SKM-1 treated with dmso at 0.1 percent for 144 hours (cell line): ENCODE results near the gene KIZ.
"Not testable (repeated sequence)": the region's sequence is repeated elsewhere in the genome, so short reads cannot be mapped to it uniquely, and the experiment has no call there.

Experiments used
- DNase-seq: peaks from one replicate; lab custom pipeline; 2025; ENCODE audit not compliant: unreplicated experiment; lab: John Stamatoyannopoulos, UW

The KIZ gene

DNA sequence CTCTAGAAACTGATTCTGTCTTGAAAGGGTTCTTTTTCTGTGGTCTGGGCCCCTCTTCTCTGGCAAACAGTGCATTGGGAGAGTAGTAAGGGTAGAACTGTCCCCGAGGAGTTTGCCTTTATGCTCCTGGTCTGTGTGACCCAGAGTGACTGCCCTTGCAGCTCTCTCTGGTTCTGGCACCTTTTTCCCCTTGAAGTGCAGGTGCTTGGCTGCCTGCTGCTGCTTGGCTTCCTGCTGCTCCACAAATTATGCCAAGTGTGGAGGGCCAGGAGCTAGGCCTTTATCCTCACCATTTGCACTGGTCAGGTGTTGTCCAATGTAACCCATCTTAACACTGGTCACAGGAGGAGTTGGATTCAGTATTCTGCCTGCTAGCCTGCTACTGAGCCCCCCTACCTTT, 11.2 kb downstream of the KIZ start:
- no peak for DNase-seq

DNA sequence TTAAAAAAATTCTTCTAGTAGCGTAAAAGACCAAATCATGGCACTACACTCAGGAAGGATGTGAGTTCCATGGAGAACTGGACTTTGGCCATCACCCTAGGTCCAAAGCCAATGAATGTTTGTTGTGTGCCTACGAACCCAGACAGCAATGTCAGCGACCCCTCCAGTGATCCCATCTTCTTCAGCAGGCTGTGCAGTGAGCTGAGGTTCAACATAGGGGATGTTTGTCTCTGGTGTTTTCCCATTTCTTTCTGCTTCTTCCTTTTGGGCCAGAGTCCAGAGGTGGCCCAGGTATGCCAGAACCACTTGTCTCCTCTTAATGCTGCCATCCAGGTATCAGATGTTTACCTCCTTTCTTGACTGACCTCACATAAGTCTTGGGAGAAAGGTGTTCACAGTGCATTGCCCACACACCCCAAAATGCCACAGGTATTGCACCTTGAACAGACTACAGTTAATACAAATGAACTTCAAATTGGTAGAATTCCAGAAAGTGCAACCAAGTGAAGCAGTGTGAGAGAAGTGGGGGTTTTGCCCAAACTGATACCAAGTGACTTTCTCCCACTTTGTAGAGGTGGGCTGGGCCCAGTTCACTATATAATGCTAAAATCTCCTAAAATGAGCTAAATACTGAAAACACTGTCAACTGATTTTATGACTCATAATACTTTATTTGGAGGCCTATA, 14.1 kb downstream of the KIZ start:
- DNase-seq = no peak

- no peak for DNase-seq
These were observed 15.9 kb downstream of the KIZ start for GRCh38 chr20:21141825-21142224.

DNA sequence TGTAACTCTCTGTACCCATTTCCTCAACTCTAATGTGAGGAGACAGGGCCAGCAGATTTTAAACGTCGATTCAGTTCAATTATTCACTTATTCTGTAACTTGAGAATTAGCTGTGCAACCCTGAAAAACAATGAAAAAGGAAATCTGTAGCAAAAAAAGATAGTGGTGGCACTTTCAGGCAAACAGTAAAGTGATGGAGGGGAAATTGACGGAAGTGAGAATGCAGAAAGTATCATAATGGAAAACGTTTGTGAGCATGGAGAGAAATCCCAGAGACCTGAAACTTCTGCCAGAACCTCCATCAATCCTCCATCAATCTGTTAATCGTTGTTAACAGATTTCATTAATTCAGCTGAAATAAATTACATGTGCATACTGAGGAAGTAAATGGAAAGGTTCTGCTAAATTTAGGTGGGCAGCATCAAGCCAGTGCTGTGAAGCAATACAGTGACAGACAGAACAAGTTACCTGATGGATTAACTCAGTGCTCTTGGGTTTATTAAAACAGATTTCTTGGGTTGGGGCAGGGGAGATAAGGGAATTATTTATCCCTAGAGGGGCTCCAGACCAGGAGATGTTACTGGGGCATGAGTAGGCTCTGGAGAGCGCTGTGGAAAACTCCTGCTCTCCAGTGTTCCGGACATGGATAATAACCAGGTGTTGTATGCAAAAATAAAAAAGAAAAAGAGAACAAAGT, 17.5 kb downstream of the KIZ start:
- no peak for DNase-seq

DNA sequence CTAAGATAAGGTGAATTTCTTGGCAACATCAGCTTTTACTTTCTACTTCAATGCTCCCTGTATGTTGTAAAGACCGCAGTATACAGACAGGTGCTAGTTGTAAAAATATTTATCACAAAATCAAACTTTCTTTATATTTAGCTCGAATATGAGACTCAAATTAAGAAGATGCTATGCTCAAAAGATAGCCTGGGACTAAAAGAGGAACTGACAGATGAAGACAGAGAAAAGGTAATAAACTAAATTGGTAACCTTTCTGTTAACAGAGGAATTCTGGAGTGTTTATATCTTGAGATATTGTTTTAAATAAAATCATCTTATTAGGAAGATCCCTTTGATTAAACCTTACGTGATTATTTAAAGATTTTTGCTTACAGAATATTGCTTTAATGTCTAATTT, 19.5 kb downstream of the KIZ start:
- no peak for DNase-seq

DNA sequence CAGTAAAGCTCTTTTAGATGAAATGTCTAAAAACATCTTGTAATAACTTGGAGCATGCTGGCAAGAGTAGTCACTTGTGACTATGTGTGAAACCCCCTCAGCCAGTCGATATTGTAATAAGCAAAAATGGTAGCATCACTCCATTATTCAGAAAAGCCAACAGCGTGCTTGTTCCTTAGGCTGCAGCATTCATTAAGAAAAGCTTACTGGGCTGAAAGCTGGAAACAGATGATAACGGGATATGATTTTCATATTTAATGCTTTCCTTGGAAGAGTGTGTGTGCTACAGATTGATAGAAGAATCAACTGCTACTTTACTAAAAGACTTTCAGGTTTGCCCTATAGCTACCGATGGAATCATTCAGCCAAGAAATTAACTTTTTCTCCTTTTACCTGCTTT, 20.3 kb downstream of the KIZ start:
- no peak for DNase-seq

DNA sequence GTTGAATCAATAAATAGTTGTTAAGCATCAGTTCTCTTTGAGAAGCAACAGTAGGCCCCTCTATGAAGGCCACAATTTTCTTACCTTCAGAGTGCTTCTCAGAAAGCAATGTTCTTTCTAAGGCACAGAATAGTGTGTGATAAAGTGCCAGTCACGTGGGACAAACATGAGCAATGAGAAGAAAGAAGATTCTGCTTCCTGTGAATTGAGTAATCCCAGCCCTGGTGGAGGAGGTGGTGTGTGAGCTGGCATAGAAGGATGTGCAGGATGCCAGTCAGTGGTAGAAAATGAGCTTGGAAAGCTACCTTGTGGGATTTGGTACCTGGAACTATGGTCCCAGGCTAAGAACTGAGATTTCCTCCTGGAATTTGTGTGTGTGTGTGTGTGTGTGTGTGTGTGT, 21.7 kb downstream of the KIZ start:
- no peak for DNase-seq

DNA sequence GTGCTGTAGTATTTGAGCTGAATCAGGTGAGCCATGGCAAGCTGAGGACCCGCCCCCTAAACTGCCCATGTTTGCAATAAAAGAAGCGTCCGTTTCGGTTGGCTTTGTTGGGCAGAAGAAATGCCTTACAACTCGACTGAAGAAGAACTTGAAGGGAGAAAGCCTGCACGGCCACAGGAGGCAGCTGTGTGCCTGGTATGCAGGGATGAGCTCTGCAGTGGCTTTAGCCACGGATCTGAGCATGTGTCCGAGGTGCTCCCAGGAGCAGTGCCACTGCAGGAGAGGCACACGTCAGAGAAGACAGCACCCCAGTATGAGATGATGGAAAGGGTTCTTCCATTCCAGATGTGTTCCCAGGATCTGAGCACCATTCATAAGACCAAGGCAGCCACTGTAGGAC, 23.5 kb downstream of the KIZ start:
- no peak for DNase-seq

- no peak for DNase-seq
These were observed 25.9 kb downstream of the KIZ start for GRCh38 chr20:21151791-21152190.

DNA sequence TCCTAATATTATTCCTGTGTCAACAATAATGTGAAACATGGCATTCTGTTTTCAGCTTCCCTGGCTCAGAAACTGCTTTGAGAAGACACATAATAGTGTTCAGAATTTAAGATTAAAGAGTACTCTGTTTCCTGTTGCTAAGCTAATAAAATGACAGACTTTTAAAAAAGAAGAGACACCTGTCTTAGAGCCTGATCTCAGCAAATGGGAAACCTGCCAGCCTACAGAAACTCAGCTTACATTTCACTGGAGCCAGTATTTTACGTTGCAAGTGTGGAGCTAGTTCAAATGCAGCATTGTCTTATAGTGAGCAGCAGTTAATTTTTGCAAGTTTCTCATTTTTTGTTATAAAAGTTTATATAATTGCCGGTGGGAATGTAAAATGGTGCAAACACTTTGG, 28.8 kb downstream of the KIZ start:
- no peak for DNase-seq

DNA sequence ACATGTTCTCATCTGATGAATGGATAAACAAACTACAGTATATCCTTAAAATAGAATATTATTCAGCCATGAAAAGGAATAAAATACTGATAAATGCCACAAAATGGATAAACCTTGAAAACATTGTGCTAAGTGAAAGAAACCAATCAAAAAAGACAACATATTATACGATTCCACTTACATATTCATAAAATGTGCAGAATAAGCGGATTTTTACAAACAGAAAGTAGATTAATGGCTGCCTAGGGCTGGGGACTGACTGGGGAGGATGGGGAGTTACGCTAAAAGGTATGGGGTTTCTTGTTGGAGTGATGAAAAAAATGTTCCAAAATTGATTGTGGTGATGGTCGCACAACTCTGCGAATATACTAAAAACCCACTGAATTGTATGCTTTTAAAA, 29.4 kb downstream of the KIZ start:
- DNase-seq = no peak

DNA sequence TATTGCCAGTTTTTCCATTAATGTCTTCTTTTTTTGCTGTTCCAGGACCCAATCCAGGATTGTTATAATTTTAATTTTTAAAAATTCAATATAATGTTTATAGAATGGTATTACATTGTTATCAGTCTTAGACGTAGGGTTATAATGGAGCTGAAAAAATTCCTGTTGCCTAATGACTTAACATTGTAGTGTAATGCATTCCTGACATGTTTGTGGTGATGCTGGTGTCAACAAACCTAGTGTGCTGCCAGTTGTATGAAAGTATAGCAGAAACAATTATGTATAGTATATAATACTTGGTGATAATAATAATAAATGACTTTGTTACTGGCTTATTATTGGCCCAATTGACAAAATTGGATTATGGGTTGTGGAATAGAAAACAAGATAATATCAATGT, 30.4 kb downstream of the KIZ start:
- no peak for DNase-seq

DNA sequence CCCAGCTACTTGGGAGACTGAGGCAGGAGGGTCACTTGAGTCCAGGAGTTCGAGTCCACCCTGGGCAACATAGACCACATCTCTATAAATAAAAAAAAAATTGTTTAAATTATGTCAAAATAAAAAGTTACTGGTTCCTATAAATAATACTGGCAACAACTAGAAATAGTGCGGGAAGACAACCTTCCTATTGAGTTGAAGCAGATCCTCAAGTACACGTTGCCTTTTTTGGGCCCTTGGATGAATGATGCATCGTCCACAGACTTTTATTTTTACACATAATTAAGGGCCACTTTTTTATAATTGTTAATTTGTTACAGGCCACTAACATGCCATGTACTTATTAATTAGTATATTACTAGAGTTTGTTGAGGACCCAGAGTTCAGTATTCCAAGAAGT, 31.1 kb downstream of the KIZ start:
- DNase-seq = no peak

DNA sequence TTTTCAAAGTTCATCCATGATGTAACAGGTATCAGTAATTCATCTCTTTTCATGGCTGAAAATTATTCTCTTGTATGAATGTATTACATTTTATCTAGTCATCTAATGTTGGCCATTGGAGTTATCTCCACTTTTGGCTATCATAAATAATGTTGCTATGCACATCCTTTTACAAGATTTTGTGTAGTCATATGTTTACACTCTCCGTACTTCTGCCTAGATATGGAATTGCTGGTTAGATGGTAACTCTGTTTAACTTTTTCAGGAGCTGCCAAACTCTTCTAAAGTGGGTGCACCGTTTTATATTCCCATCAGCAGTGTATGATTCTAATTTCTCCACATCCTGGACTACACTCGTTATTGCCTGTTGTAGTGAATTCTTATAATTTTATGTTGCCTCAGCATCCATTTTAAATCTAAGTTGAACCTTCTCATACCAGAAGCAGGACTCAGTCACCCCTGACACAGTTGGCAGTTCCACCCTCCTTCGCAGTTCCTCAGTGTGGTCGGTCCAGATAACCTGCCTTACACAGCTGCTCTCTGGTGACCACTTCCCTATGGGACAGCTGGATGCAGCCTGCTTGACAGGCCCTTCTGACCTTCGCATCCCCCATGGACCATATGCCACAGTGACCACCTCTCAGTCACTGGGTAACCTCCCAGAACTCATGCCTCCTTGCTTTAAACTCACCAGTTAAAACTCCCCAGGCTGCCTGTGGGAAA, 33.9 kb downstream of the KIZ start:
- DNase-seq = no peak

DNA sequence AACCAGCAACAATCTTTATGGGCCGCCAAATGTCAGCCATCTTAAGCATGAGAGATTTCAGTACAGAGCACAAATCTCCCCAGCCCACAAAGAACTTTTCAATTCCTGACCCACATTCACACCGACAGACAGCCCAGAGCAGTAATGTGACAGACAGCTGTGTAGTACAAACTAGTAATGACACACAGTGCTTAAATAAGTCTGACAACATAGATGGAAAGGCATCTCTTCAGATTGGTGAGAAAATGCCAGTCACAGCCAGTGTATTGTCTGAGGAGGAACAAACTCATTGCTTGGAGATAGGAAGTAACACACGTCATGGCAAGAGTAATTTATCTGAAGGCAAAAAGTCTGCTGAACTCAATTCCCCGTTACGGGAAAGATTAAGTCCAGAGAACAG, 36.0 kb downstream of the KIZ start:
- no peak for DNase-seq

GRCh38 chr20:21162631-21163030, 36.7 kb downstream of the KIZ start:
- DNase-seq = no peak

DNA sequence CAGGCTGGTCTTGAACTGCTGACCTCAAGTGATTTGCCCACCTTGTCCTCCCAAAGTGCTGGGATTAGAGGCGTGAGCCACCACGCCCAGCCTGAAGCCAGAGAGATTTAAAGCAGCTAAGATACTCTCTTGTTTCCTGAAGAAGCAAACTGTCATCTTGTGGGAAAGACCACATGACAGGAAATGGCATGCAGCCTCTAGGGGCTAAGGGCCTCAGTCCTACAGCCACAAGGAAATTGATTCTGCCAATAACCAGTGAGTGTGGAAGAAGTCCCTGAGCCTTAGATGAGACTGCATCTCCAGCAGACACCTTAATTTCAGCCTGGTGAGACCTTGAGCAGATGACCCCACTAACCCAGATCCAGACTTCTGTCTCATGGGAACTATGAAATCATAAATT, 40.9 kb downstream of the KIZ start:
- DNase-seq = peak; percentile 32

DNA sequence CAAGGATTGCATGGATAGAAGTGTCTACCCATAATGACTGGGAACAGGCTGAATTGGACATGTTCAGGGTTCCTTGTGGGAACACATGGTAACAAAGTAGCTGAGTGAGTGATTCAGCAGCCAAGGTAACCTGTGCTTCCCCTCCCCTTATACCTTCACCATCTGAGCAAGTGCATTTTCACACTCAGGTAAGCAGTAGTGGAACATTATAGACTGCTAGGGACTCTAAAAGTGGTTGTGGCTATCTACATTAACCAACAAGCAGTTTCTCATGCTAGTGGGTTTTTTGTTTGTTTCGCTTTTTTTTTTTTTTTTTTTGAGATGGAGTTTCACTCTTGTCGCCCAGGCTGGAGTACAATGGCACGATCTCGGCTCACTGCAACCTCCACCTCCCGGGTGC, 41.4 kb downstream of the KIZ start:
- DNase-seq = no peak

- not testable (repeated sequence) for DNase-seq
These were observed 42.2 kb downstream of the KIZ start for GRCh38 chr20:21168061-21168460.

DNA sequence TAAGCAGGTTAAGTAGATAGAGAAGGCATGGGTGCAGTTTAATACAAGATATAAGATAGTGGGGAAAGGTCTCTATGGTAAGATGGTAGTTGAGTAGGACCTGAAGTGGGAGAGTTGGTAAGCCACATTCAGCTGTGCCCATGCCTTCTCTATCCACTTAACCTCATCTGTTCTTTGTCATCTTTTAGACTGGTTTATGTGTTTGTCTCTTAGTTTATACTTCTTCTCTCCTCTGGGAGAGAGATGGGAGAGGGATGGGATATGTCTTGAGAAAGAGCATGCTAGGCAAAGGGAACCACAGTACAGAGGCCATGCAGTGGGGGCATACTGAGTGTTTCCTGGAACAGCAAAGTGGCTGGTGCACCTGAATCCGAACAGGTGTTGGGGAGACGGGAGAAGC, 46.7 kb downstream of the KIZ start:
- no peak for DNase-seq

DNA sequence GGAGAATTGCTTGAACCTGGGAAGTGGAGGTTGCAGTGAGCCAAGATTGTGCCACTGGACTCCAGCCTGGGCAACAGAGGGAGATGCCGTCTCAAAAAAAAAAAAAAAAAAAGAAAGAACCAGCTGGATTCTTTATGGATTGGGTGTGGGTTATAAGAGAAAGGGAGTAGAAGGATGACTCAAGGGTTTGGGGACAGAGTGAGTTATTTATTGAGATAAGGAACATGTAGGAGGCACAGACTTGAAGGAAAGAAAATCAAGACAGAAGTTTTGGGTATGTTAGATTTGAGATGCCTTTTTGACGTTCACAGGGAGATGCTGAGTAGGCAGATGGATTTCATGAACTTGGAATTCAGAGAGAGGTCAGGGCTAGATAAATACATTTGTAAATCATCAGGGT, 47.6 kb downstream of the KIZ start:
- no peak for DNase-seq

GRCh38 chr20:21174516-21175239, 48.8 kb downstream of the KIZ start:
- no peak for DNase-seq
